IMR-90 (cell line): ENCODE measurements around the gene DNM3. TPM values are rescaled to one million over a fixed set of nuclear protein-coding genes. Genes with fewer than 3 reads are reported as not detected.

Experiments used
- ATAC-seq: fragments of 200-7000 bp; cut with Tn5 transposase; 2 replicates; pipeline ENCODE4 v1.9.1; 2020; ENCODE audit warnings: low read depth, mild to moderate bottlenecking, moderate library complexity
- BruUV-seq: library from RNA; stranded (reverse); fragments of 400-500 nt; replicated peaks from 2 replicates; lab custom pipeline; 2021; lab: Mats Ljungman, UMichigan
- CTCF ChIA-PET: fragments of 300-600 bp; formaldehyde crosslinking; extraction: SDS; loops from one replicate; lab custom pipeline; 2021; ENCODE audit warnings: antibody characterized with exemption; lab: Yijun Ruan, JAX
- POLR2A ChIA-PET: fragments of 300-600 bp; sonication (Branson Sonifier 250); formaldehyde crosslinking; loops from one replicate; lab custom pipeline; 2022; ENCODE audit warnings: antibody characterized with exemption; ENCODE audit not compliant: unreplicated experiment; lab: Charles Lee
- DNase-seq: peaks from one replicate; pipeline ENCODE4 v3.0.0; 2013
- H2AFZ ChIP-seq: replicated peaks from 2 replicates; pipeline ENCODE3; 2013; ENCODE audit warnings: low read length, mild to moderate bottlenecking; ENCODE audit not compliant: poor library complexity
- H2AK5ac ChIP-seq: 2 replicates; pipeline ENCODE4 v1.6.1; 2013; ENCODE audit warnings: low read depth, low read length, inconsistent platforms
- H2AK9ac ChIP-seq: replicated peaks from 2 replicates; pipeline ENCODE3; 2013; ENCODE audit warnings: mild to moderate bottlenecking, low read depth, low read length, moderate library complexity; ENCODE audit not compliant: poor library complexity
- H2BK120ac ChIP-seq: 2 replicates; pipeline ENCODE4 v1.6.1; 2013; ENCODE audit warnings: low read depth, low read length, inconsistent platforms
- H2BK15ac ChIP-seq: 3 replicates; pipeline ENCODE4 v1.6.1; 2013; ENCODE audit warnings: low read depth, low read length, inconsistent platforms
- H2BK20ac ChIP-seq: 2 replicates; pipeline ENCODE4 v1.6.1; 2013; ENCODE audit warnings: low read depth, mild to moderate bottlenecking, inconsistent platforms, low read length, moderate library complexity
- H2BK5ac ChIP-seq: 2 replicates; pipeline ENCODE4 v1.6.1; 2013; ENCODE audit warnings: mild to moderate bottlenecking, low read depth, low read length, inconsistent platforms; ENCODE audit not compliant: poor library complexity, severe bottlenecking
- H3K14ac ChIP-seq: replicated peaks from 2 replicates; pipeline ENCODE4 v1.6.1; 2013; ENCODE audit warnings: low read depth, low read length, inconsistent platforms
- H3K18ac ChIP-seq: 2 replicates; pipeline ENCODE4 v1.6.1; 2013; ENCODE audit warnings: low read depth, low read length, control low read depth
- H3K23ac ChIP-seq: 2 replicates; pipeline ENCODE4 v1.6.1; 2013; ENCODE audit warnings: low read depth, low read length, inconsistent platforms
- H3K27ac ChIP-seq: 2 replicates; pipeline ENCODE4 v1.5.1; 2013; ENCODE audit warnings: mild to moderate bottlenecking, control low read depth, low read length; ENCODE audit not compliant: insufficient read depth
- H3K27me3 ChIP-seq: 2 replicates; pipeline ENCODE4 v1.6.1; 2013; ENCODE audit warnings: low read length; ENCODE audit not compliant: control insufficient read depth, insufficient read depth
- H3K36me3 ChIP-seq: 2 replicates; pipeline ENCODE4 v1.6.1; 2013; ENCODE audit warnings: low read length, mixed read lengths; ENCODE audit not compliant: control insufficient read depth, insufficient read depth
- H3K4ac ChIP-seq: 2 replicates; pipeline ENCODE4 v1.6.1; 2013; ENCODE audit warnings: low read depth, low read length, inconsistent platforms
- H3K4me1 ChIP-seq: 2 replicates; pipeline ENCODE4 v1.6.1; 2013; ENCODE audit warnings: low read length, mixed read lengths; ENCODE audit not compliant: control insufficient read depth, insufficient read depth
- H3K4me2 ChIP-seq: 2 replicates; pipeline ENCODE4 v1.6.1; 2013; ENCODE audit warnings: low read depth, mild to moderate bottlenecking, control low read depth, low read length, moderate library complexity
- H3K4me3 ChIP-seq: 2 replicates; pipeline ENCODE4 v1.5.1; 2013; ENCODE audit warnings: low read depth, mild to moderate bottlenecking, control low read depth, low read length, moderate library complexity; ENCODE audit not compliant: insufficient read depth
- H3K56ac ChIP-seq: 2 replicates; pipeline ENCODE4 v1.6.1; 2013; ENCODE audit warnings: low read length, inconsistent platforms; ENCODE audit not compliant: insufficient read depth; ENCODE audit errors: extremely low read depth
- H3K79me1 ChIP-seq, 2 experiments: 2 replicates each; pipeline ENCODE4 v1.6.1; 2013; ENCODE audit warnings: low read length in 2 of 2, inconsistent platforms in 1 of 2, low read depth in 1 of 2
- H3K9ac ChIP-seq: 2 replicates; pipeline ENCODE4 v1.6.1; 2013; ENCODE audit warnings: low read depth, low read length, control low read depth
- H3K9me1 ChIP-seq: 2 replicates; pipeline ENCODE4 v1.6.1; 2013; ENCODE audit warnings: low read length, inconsistent platforms; ENCODE audit not compliant: insufficient read depth
- H3K9me3 ChIP-seq: 2 replicates; pipeline ENCODE4 v1.6.1; 2013; ENCODE audit warnings: low read length; ENCODE audit not compliant: control insufficient read depth, insufficient read depth
- H4K20me1 ChIP-seq: 2 replicates; pipeline ENCODE4 v1.6.1; 2013; ENCODE audit warnings: low read length, inconsistent platforms; ENCODE audit not compliant: insufficient read depth
- H4K5ac ChIP-seq: 2 replicates; pipeline ENCODE4 v1.6.1; 2013; ENCODE audit warnings: mild to moderate bottlenecking, low read depth, low read length, control low read depth
- H4K8ac ChIP-seq, 2 experiments: 2 replicates each; pipeline ENCODE4 v1.6.1; 2013; ENCODE audit warnings: low read depth in 2 of 2, low read length in 2 of 2, control low read depth in 1 of 2, inconsistent platforms in 1 of 2
- H4K91ac ChIP-seq: 2 replicates; pipeline ENCODE4 v1.6.1; 2013; ENCODE audit warnings: low read depth, low read length, inconsistent platforms; ENCODE audit not compliant: insufficient read depth
- BHLHE40 ChIP-seq: fragments of 150-350 bp; IDR thresholded peaks from 2 replicates; pipeline ENCODE4 v1.6.1; 2016; ENCODE audit warnings: mild to moderate bottlenecking, low read depth, low read length
- CEBPB ChIP-seq: IDR thresholded peaks from 2 replicates; pipeline ENCODE4 v1.6.1; 2012; ENCODE audit warnings: low read depth, low read length, improper control_type of control experiment
- CHD1 ChIP-seq: IDR thresholded peaks from 2 replicates; pipeline ENCODE4 v1.6.1; 2012; ENCODE audit warnings: low read depth, low read length, improper control_type of control experiment
- CTCF ChIP-seq: conservative IDR thresholded peaks from 2 replicates; pipeline ENCODE4 v1.5.1; 2012; ENCODE audit warnings: mild to moderate bottlenecking, low read depth, low read length, improper control_type of control experiment
- ELK1 ChIP-seq: fragments of 150-350 bp; IDR thresholded peaks from 2 replicates; pipeline ENCODE4 v1.6.1; 2016; ENCODE audit warnings: low read depth, mild to moderate bottlenecking, low read length, moderate library complexity, borderline replicate concordance
- FOS ChIP-seq: fragments of 150-350 bp; IDR thresholded peaks from 2 replicates; pipeline ENCODE4 v1.6.1; 2016; ENCODE audit warnings: low read depth, low read length
- MAFK ChIP-seq: IDR thresholded peaks from 2 replicates; pipeline ENCODE4 v1.6.1; 2012; ENCODE audit warnings: low read depth, low read length, improper control_type of control experiment
- MAZ ChIP-seq: IDR thresholded peaks from 2 replicates; pipeline ENCODE4 v1.6.1; 2012; ENCODE audit warnings: low read depth, mild to moderate bottlenecking, low read length, improper control_type of control experiment, moderate library complexity, borderline replicate concordance
- MXI1 ChIP-seq: IDR thresholded peaks from 2 replicates; pipeline ENCODE4 v1.6.1; 2012; ENCODE audit warnings: low read depth, mild to moderate bottlenecking, low read length, moderate library complexity, borderline replicate concordance
- NFE2L2 ChIP-seq: fragments of 150-350 bp; IDR thresholded peaks from 2 replicates; pipeline ENCODE4 v1.6.1; 2016; ENCODE audit warnings: low read depth, mild to moderate bottlenecking, low read length
- POLR2A ChIP-seq: IDR thresholded peaks from 2 replicates; pipeline ENCODE4 v1.6.1; 2012; ENCODE audit warnings: mild to moderate bottlenecking, low read depth, low read length
- RAD21 ChIP-seq: IDR thresholded peaks from 2 replicates; pipeline ENCODE4 v1.6.1; 2012; ENCODE audit warnings: low read length, improper control_type of control experiment
- RCOR1 ChIP-seq: IDR thresholded peaks from 2 replicates; pipeline ENCODE4 v1.6.1; 2012; ENCODE audit warnings: mild to moderate bottlenecking, low read length, improper control_type of control experiment; ENCODE audit not compliant: insufficient replicate concordance
- RFX5 ChIP-seq: IDR thresholded peaks from 2 replicates; pipeline ENCODE4 v1.8.0; 2012; ENCODE audit warnings: low read depth, mild to moderate bottlenecking, low read length, moderate library complexity
- SMC3 ChIP-seq: fragments of 150-350 bp; IDR thresholded peaks from 2 replicates; pipeline ENCODE4 v1.6.1; 2016; ENCODE audit warnings: low read depth, mild to moderate bottlenecking, antibody characterized with exemption, low read length, moderate library complexity
- dilution Hi-C: fragments of 300-500 bp; cut with HindIII; formaldehyde crosslinking; loops from one replicate; pipeline ENCODE4 v1.14.3; 2018; ENCODE audit warnings: low sequenced_read_pairs; ENCODE audit not compliant: unreplicated experiment
- in situ Hi-C: fragments of 300-500 bp; cut with MboI; formaldehyde crosslinking; loops from 3 replicates; pipeline ENCODE4 v1.14.3; 2019; ENCODE audit warnings: low sequenced_read_pairs, inconsistent platforms, mixed read lengths
- intact Hi-C: fragments of 100-400 bp; cut with micrococcal nuclease; formaldehyde crosslinking; loops from 2 replicates; pipeline ENCODE4 v1.10.0; 2022
- polyA plus RNA-seq, 3 experiments: library from polyadenylated mRNA; depleted of rRNA; stranded (reverse); fragments of >200 nt; gene quantifications; 2 replicates each; pipeline ENCODE4 v1.2.3, GENCODE V29; 2012; ENCODE audit warnings: low replicate concordance in 1 of 3
- total RNA-seq: library from RNA; depleted of rRNA; stranded (reverse); fragments of >200 nt; gene quantifications from 2 replicates; pipeline ENCODE4 v1.2.3, GENCODE V29; 2012
- TF ChIP-seq, protein P1 (sequence below): fragments of 150-350 bp; IDR thresholded peaks from 2 replicates; pipeline ENCODE4 v1.6.1; 2017; ENCODE audit warnings: mild to moderate bottlenecking, antibody characterized with exemption, low read length, low read depth

DNM3 gene
- total and polyA plus RNA-seq, 2 of the 4 experiments (the other 2 are of a cell fraction), result 0.36 TPM

DNA sequence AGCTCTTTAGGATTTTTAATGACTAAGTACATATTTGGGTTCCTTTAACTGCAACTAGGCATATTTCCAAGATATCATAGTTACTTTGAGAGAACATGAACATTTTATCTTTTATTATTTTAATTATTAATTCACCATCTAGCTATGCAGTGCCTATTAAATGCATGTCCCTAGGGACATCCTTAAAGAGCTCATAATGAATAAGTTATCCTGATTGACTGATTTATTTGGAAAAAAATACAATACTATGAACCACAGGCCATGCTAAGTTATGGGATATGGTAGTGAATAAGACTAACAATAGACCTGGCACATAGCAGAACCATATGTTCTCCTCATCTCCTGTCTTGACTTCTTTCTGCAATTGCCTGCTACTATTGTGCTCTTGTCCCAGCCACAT lies 562.8 kb downstream of the DNM3 start:
- CTCF ChIA-PET, result interaction anchor here (1.2 kb wide), 1 partner anchor 402 kb away, joined by 5 read pairs; no protein-coding TSS in a partner anchor
- Histone ChIP-seq H3K4me1 (peaks cover 3% of the 10 kb centered on the region; the same call in 1 of the 2 replicates), H4K5ac (no peak overlapping the region), H2BK15ac (no peak overlapping the region), H2BK5ac (no peak overlapping the region), H4K91ac (no peak overlapping the region), H2AK5ac (no peak overlapping the region), H4K20me1 (no peaks in the 10 kb centered on the region), H4K8ac (no peak overlapping the region), H3K36me3 (no peaks in the 10 kb centered on the region), H2AK9ac (no peak overlapping the region), H2BK20ac (no peak overlapping the region), H3K56ac (no peak overlapping the region), H3K18ac (no peak overlapping the region), H3K14ac (no peak overlapping the region), H3K4ac (no peak overlapping the region), H3K4me2 (no peak overlapping the region), H3K27ac (no peak overlapping the region), H3K9me3 (no peaks in the 10 kb centered on the region), H3K23ac (no peak overlapping the region), H3K27me3 (no peaks in the 10 kb centered on the region), H3K79me1 (no peaks in the 10 kb centered on the region), H3K9ac (no peak overlapping the region), H3K9me1 (no peaks in the 10 kb centered on the region), H2AFZ (no peak overlapping the region), H3K4me3 (no peak overlapping the region), H2BK120ac (no peak overlapping the region)
- POLR2A ChIA-PET, result no interaction called here
- DNase-seq (no peak), ATAC-seq (no peak)
- in situ Hi-C loops (loop anchor here (25.0 kb wide), 1 partner anchor 592 kb away; no protein-coding TSS in a partner anchor), dilution Hi-C loops (no loop called here), intact Hi-C loops (loop anchor here (5.0 kb wide), 1 partner anchor 602 kb away; no protein-coding TSS in a partner anchor)
- no TSS peak for BruUV-seq
- TF ChIP-seq CEBPB (no peak), RFX5 (no peak), CTCF (no peak), MAFK (no peak), MAZ (no peak), RAD21 (no peak), ELK1 (no peak), BHLHE40 (no peak), CHD1 (no peak), FOS (no peak), POLR2A (no peak), MXI1 (no peak), SMC3 (no peak), NFE2L2 (no peak), RCOR1 (no peak)
- TF ChIP-seq, protein P1, sequence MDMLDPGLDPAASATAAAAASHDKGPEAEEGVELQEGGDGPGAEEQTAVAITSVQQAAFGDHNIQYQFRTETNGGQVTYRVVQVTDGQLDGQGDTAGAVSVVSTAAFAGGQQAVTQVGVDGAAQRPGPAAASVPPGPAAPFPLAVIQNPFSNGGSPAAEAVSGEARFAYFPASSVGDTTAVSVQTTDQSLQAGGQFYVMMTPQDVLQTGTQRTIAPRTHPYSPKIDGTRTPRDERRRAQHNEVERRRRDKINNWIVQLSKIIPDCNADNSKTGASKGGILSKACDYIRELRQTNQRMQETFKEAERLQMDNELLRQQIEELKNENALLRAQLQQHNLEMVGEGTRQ, result no peak
